ENCODE data around the gene CEP162. TPM values are rescaled to one million over a fixed set of nuclear protein-coding genes. Genes with fewer than 3 reads are reported as not detected.
"Not testable (repeated sequence)": the region's sequence is repeated elsewhere in the genome, so short reads cannot be mapped to it uniquely, and the experiment has no call there.

Gene CEP162
- total and polyA plus RNA-seq, 2 experiments from 2014 or later = 2.9 to 3.0 TPM

DNA sequence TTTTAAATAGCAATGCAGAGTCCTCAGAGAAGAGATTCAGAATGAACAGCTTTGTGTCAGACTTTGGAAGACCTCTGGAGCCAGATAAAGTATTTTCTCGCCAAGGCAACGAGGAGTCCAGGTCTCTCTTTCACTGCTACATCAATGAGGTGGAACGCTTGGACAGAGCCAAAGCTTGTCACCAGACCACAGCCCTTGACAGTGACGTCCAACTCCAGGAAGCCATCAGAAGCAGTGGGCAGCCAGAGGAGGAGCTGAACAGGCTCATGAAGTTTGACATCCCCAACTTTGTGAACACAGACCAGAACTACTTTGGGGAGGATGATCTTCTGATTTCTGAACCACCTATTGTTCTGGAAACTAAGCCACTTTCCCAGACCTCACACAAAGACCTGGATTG, 138.4 kb downstream of the CEP162 start:
- H3F3A ChIP-seq (ENCODE audit: insufficient read depth) = no peaks in the 10 kb centered on the region
- no peaks in the 10 kb centered on the region for H3K36me3 ChIP-seq (ENCODE audit: low read depth)

DNA sequence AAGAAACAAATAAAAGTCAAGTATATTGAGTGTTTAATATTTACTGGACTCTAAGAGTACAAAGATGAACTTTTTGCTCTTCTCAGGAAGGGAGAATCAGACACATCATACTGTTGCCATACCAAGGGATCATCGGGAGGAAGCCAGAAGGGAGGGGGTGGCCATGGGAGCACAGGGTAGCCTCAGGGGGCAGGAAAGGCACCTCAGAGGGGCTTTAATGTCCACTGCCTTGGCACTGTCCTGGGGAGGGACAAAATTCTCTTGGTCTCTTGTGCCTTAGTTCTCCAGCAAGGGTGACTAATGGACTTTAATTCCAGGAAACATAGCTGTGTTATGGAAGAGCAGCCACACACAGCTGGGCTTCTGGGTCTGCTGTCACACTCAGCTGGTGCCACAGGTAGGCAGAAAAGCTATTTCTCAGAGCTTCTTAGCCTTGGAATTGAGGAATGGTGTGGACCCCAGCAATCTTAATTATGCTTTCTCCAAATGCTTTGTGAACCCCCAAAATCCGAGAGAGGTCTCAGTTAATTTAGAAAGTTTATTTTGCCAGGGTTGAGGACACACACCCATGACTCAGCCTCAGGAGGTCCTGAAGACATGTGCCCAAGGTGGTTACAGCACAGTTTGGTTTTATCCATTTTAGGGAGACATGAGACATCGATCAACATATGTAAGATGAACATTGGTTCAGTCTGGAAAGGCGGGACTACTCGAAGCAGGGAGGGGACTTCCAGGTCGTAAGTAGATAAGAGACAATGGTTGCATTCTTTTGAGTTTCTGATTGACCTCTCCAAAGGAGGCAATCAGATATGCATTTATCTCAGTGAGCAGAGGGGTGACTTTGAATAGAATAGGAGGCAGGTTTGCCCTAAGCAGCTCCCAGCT, 140.7 kb downstream of the CEP162 start:
- Histone ChIP-seq H3K36me3 (ENCODE audit: low read depth) (no peaks in the 10 kb centered on the region), H2AFZ (no peak overlapping the region), H3K9ac (no peak overlapping the region), H3F3A (ENCODE audit: insufficient read depth) (no peaks in the 10 kb centered on the region), H3K4me1 (ENCODE audit: insufficient read depth) (no peaks in the 10 kb centered on the region), H4K20me1 (ENCODE audit: insufficient read depth) (no peaks in the 10 kb centered on the region), H3K79me2 (ENCODE audit: insufficient read depth) (no peaks in the 10 kb centered on the region), H3K4me2 (ENCODE audit: unreplicated experiment) (no peak overlapping the region), H3K4me3 (no peak overlapping the region), H3K9me3 (ENCODE audit: low read depth) (no peaks in the 10 kb centered on the region), H3K9me2 (ENCODE audit: insufficient read depth) (no peaks in the 10 kb centered on the region), H3K27me3 (replicated peaks; ENCODE audit: insufficient read depth) (0 out of 2 replicates have a peak, but pooled peaks cover 8% of the 10 kb centered on the region), H3K27ac (no peak overlapping the region)
- TF ChIP-seq EZH2 (IDR thresholded peaks at IDR 0.05; ENCODE audit: insufficient read depth, poor library complexity, severe bottlenecking) (no peak), EZH2phosphoT487 (IDR thresholded peaks at IDR 0.05; ENCODE audit: insufficient read depth, low read depth) (no peak)
- WGBS, 2 experiments (ENCODE audit: low coverage in 1 of 2, low lambda C conversion rate in 2 of 2, missing lambda C conversion rate in 2 of 2) = 62 to 74% methylated on average over 6 of the region's 6 CpGs
- no peak for DNase-seq
- in situ Hi-C loops (cut with MboI) = no loop called here

More for the DNA sequence above, 138.4 kb downstream of the CEP162 start:
- Histone ChIP-seq H3K27me3 (replicated peaks; ENCODE audit: insufficient read depth) (0 out of 2 replicates have a peak, but pooled peaks cover 8% of the 10 kb centered on the region), H3K27ac (no peak overlapping the region), H3K4me2 (ENCODE audit: unreplicated experiment) (no peak overlapping the region), H3K4me3 (no peak overlapping the region), H3K9me3 (ENCODE audit: low read depth) (no peaks in the 10 kb centered on the region), H3K79me2 (ENCODE audit: insufficient read depth) (no peaks in the 10 kb centered on the region), H3K4me1 (ENCODE audit: insufficient read depth) (no peaks in the 10 kb centered on the region), H3K9me2 (ENCODE audit: insufficient read depth) (no peaks in the 10 kb centered on the region), H3K9ac (no peak overlapping the region), H4K20me1 (ENCODE audit: insufficient read depth) (no peaks in the 10 kb centered on the region), H2AFZ (no peak overlapping the region)
- in situ Hi-C loops (cut with MboI) = no loop called here
- TF ChIP-seq EZH2 (IDR thresholded peaks at IDR 0.05; ENCODE audit: insufficient read depth, poor library complexity, severe bottlenecking) (no peak), EZH2phosphoT487 (IDR thresholded peaks at IDR 0.05; ENCODE audit: insufficient read depth, low read depth) (no peak)
- WGBS, 2 experiments (ENCODE audit: low coverage in 1 of 2, low lambda C conversion rate in 2 of 2, missing lambda C conversion rate in 2 of 2) = 40 to 46% methylated on average over 4 of the region's 4 CpGs
- DNase-seq = no peak

DNA sequence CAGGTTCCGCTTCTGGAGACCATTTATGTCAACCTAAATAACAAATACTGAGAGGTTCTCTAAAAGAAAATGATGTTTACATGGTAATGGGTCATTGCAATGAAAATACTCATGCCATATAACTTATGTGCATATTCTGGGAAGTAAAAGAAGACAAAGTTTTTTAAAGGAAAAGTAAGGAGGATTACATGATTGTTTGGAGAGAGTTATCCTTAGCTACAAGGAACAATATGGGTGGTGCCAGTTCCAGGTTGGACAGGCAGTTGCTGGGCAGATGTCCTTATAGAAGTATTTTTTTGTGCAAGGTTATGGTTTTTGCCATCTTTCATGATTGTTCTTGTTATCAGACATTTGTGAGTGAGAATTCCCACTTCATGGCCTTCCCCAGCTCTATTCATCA, 141.4 kb downstream of the CEP162 start:
- no peaks in the 10 kb centered on the region for H3K79me2 ChIP-seq (ENCODE audit: insufficient read depth)
- no peaks in the 10 kb centered on the region for H4K20me1 ChIP-seq (ENCODE audit: insufficient read depth)
- H3K9me3 ChIP-seq (ENCODE audit: low read depth) = no peaks in the 10 kb centered on the region
- H3K27ac ChIP-seq = no peak overlapping the region
- TF ChIP-seq EZH2 (IDR thresholded peaks at IDR 0.05; ENCODE audit: insufficient read depth, poor library complexity, severe bottlenecking) (no peak), EZH2phosphoT487 (IDR thresholded peaks at IDR 0.05; ENCODE audit: insufficient read depth, low read depth) (no peak)
- no peaks in the 10 kb centered on the region for H3K9me2 ChIP-seq (ENCODE audit: insufficient read depth)
- H3K9ac ChIP-seq = no peak overlapping the region
- no peak overlapping the region for H3K4me3 ChIP-seq
- no peaks in the 10 kb centered on the region for H3K4me1 ChIP-seq (ENCODE audit: insufficient read depth)
- no peak overlapping the region for H2AFZ ChIP-seq
- in situ Hi-C loops (cut with MboI) = no loop called here
- H3F3A ChIP-seq (ENCODE audit: insufficient read depth) = no peaks in the 10 kb centered on the region
- no peak overlapping the region for H3K4me2 ChIP-seq (ENCODE audit: unreplicated experiment)
- DNase-seq = no peak
- WGBS, 2 experiments (ENCODE audit: low coverage in 1 of 2, low lambda C conversion rate in 2 of 2, missing lambda C conversion rate in 2 of 2) = 45% methylated on average over 1 of the region's 1 CpG
- H3K36me3 ChIP-seq (ENCODE audit: low read depth) = no peaks in the 10 kb centered on the region
- H3K27me3 ChIP-seq (replicated peaks; ENCODE audit: insufficient read depth) = 0 out of 2 replicates have a peak, but pooled peaks cover 8% of the 10 kb centered on the region

DNA sequence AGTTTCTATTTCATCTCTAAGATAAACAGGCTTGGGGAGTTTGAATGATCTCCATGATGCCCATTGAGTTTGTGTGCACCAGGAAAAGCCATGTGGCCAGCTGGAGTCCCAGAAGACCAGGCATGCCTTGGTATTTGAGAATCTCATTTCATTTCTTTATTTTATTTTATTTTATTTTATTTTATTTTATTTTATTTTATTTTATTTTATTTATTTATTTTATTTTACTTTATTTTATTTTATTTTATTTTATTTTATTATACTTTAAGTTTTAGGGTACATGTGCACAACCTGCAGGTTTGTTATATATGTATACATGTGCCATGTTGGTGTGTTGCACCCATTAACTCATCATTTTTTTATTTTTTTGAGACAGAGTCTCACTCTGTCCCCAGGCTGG, 142.7 kb downstream of the CEP162 start:
- H4K20me1 ChIP-seq (ENCODE audit: insufficient read depth); in situ Hi-C loops (cut with MboI); H3K79me2 ChIP-seq (ENCODE audit: insufficient read depth); H3K4me1 ChIP-seq (ENCODE audit: insufficient read depth); H3K9me2 ChIP-seq (ENCODE audit: insufficient read depth); H3K36me3 ChIP-seq (ENCODE audit: low read depth); H3K4me2 ChIP-seq (ENCODE audit: unreplicated experiment); H3F3A ChIP-seq (ENCODE audit: insufficient read depth); H3K27ac ChIP-seq; H3K9me3 ChIP-seq (ENCODE audit: low read depth); H2AFZ ChIP-seq; DNase-seq; H3K27me3 ChIP-seq (replicated peaks; ENCODE audit: insufficient read depth); H3K4me3 ChIP-seq; H3K9ac ChIP-seq: not testable (repeated sequence)

Measured in GM23248 (cell line).